Caco-2 (cell line): Measurements from ENCODE around the gene SELENOI. TPM values are rescaled to one million over a fixed set of nuclear protein-coding genes. Genes with fewer than 3 reads are reported as not detected.

Experiments
- BruUV-seq: library from RNA; stranded (reverse); fragments of 400-500 nt; replicated peaks from 2 replicates; lab custom pipeline; 2021; lab: Mats Ljungman, UMichigan
- CTCF ChIA-PET: fragments of 300-600 bp; sonication (Branson Sonifier 250); formaldehyde crosslinking; loops from one replicate; lab custom pipeline; 2022; ENCODE audit warnings: antibody characterized with exemption; lab: Charles Lee
- POLR2A ChIA-PET: fragments of 300-600 bp; sonication (Branson Sonifier 250); formaldehyde crosslinking; loops from one replicate; lab custom pipeline; 2022; ENCODE audit warnings: antibody characterized with exemption; lab: Charles Lee
- DNase-seq, 2 experiments: peaks; one replicate each; pipeline versions ENCODE4 v3.0.0 to v3.0.0-alpha.2; 2020 to 2022
- H3K27me3 ChIP-seq: replicated peaks from 2 replicates; pipeline ENCODE4 v1.6.0; 2011; ENCODE audit warnings: low read length; ENCODE audit not compliant: control insufficient read depth, insufficient read depth
- H3K36me3 ChIP-seq: 2 replicates; pipeline ENCODE4 v1.5.1; 2011; ENCODE audit warnings: low read length; ENCODE audit not compliant: control insufficient read depth, insufficient read depth
- H3K4me1 ChIP-seq: fragments of 250-450 bp; sonication (Bioruptor Pico); 2 replicates; pipeline ENCODE4 v1.5.1; 2020; ENCODE audit warnings: mild to moderate bottlenecking
- H3K4me3 ChIP-seq: 2 replicates; pipeline ENCODE4 v1.5.1; 2011; ENCODE audit warnings: low read depth, mild to moderate bottlenecking, control low read depth, low read length
- H3K9me3 ChIP-seq: fragments of 250-450 bp; sonication (Bioruptor Pico); 2 replicates; pipeline ENCODE4 v1.5.1; 2020; ENCODE audit warnings: mild to moderate bottlenecking, moderate library complexity
- H3K27ac Mint-ChIP-seq: one replicate; pipeline ENCODE4 v1.8.0; 2022; ENCODE audit warnings: mixed read lengths; ENCODE audit not compliant: unreplicated experiment
- H3K27me3 Mint-ChIP-seq: one replicate; pipeline ENCODE4 v1.8.0; 2022; ENCODE audit warnings: mixed read lengths; ENCODE audit not compliant: insufficient read depth, unreplicated experiment
- H3K36me3 Mint-ChIP-seq: one replicate; pipeline ENCODE4 v1.8.0; 2022; ENCODE audit warnings: mild to moderate bottlenecking, mixed read lengths; ENCODE audit not compliant: insufficient read depth, unreplicated experiment
- H3K4me1 Mint-ChIP-seq: one replicate; pipeline ENCODE4 v1.8.0; 2022; ENCODE audit warnings: low read depth, mixed read lengths; ENCODE audit not compliant: unreplicated experiment
- H3K4me3 Mint-ChIP-seq: one replicate; pipeline ENCODE4 v1.8.0; 2022; ENCODE audit warnings: mild to moderate bottlenecking, moderate library complexity, mixed read lengths; ENCODE audit not compliant: unreplicated experiment
- H3K9me3 Mint-ChIP-seq: one replicate; pipeline ENCODE4 v1.8.0; 2022; ENCODE audit warnings: mixed read lengths; ENCODE audit not compliant: unreplicated experiment
- intact Hi-C: fragments of 100-400 bp; cut with micrococcal nuclease; formaldehyde crosslinking; loops from one replicate; pipeline ENCODE4 v1.10.0; 2022; ENCODE audit not compliant: unreplicated experiment
- total RNA-seq: library from RNA; stranded (reverse); gene quantifications from 2 replicates; pipeline ENCODE4 v1.2.3, GENCODE V29; 2022
- TF ChIP-seq, protein P1 (sequence below), 2 experiments: fragments of 200-600 bp in 1 of 2; IDR thresholded peaks; 1 replicate in 1 of 2; 2 replicates in 1 of 2; pipeline versions ENCODE4 v1.5.1 to v1.8.0; 2011 to 2022; ENCODE audit warnings: antibody characterized with exemption in 1 of 2, control low read depth in 1 of 2, inconsistent platforms in 1 of 2, low read depth in 1 of 2, low read length in 1 of 2, mild to moderate bottlenecking in 1 of 2, moderate library complexity in 1 of 2; ENCODE audit not compliant: insufficient read depth in 1 of 2, severe bottlenecking in 1 of 2, unreplicated experiment in 1 of 2

The SELENOI gene
- total RNA-seq, 1 experiment from 2014 or later: 68.9 TPM

DNA sequence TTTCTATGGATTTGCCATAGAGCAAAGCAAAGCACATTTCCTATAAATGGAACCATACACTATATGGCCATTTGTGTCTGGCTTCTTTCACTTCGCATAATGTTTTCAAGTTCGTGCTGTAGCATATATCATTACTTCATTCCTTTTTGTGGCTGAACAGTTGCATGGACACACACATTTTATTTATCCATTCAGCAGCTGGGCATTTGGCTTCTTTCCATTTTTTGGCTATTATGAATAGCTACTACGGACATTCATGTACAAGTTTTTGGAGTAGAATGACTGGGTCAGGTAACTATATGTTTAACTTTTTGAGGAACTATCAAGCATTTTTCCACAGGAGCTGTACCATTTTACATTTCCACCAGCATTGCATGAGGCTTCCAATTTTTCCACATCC lies 10.7 kb upstream of the SELENOI start:
- TF ChIP-seq, protein P1, sequence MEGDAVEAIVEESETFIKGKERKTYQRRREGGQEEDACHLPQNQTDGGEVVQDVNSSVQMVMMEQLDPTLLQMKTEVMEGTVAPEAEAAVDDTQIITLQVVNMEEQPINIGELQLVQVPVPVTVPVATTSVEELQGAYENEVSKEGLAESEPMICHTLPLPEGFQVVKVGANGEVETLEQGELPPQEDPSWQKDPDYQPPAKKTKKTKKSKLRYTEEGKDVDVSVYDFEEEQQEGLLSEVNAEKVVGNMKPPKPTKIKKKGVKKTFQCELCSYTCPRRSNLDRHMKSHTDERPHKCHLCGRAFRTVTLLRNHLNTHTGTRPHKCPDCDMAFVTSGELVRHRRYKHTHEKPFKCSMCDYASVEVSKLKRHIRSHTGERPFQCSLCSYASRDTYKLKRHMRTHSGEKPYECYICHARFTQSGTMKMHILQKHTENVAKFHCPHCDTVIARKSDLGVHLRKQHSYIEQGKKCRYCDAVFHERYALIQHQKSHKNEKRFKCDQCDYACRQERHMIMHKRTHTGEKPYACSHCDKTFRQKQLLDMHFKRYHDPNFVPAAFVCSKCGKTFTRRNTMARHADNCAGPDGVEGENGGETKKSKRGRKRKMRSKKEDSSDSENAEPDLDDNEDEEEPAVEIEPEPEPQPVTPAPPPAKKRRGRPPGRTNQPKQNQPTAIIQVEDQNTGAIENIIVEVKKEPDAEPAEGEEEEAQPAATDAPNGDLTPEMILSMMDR (IDR thresholded peaks at IDR 0.05; ENCODE audit: insufficient read depth in 1 of 2, low read depth in 1 of 2, low read length in 1 of 2, severe bottlenecking in 1 of 2, unreplicated experiment in 1 of 2): no peak
- no peak overlapping the region for H3K4me3 Mint-ChIP-seq
- intact Hi-C loops: no loop called here
- BruUV-seq: no TSS peak
- Histone ChIP-seq H3K4me1 (peaks cover 10% of the 10 kb centered on the region; the same call in 1 of the 2 replicates), H3K9me3 (no peaks in the 10 kb centered on the region), H3K36me3 (no peaks in the 10 kb centered on the region), H3K4me3 (no peak overlapping the region), H3K27me3 (no peaks in the 10 kb centered on the region)
- ChIA-PET POLR2A (no interaction called here), CTCF (no interaction called here)
- H3K36me3 Mint-ChIP-seq: no peaks in the 10 kb centered on the region
- no peaks in the 10 kb centered on the region for H3K27me3 Mint-ChIP-seq
- no peak for DNase-seq
- no peaks in the 10 kb centered on the region for H3K9me3 Mint-ChIP-seq
- H3K27ac Mint-ChIP-seq: no peak overlapping the region
- H3K4me1 Mint-ChIP-seq: peaks cover 22% of the 10 kb centered on the region

DNA sequence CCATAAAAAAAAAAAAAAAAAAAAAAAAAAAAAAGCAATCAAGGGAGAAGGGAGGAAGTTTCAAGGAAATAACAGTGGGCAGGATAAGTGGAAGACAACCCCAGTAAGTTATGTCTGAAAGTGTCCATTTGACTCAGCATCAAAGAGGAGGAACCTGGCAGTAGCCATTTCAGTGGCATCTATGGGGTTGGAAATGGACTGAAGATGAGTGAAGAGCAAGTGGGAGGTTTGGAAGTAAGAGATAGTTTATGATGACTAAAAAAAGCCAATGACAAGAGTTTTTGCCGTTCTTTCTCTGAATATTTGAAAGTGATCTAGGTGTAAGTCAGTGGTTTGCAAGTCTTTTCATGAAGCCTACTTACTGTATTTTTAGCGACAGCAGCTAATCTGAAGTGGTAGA lies 9.2 kb upstream of the SELENOI start:
- Mint-ChIP-seq H3K4me1 (peaks cover 23% of the 10 kb centered on the region), H3K4me3 (no peak overlapping the region), H3K36me3 (no peaks in the 10 kb centered on the region), H3K27me3 (no peaks in the 10 kb centered on the region), H3K9me3 (no peaks in the 10 kb centered on the region), H3K27ac (no peak overlapping the region)
- H3K4me1 ChIP-seq: peaks cover 23% of the 10 kb centered on the region
- DNase-seq: no peak
- H3K27me3 ChIP-seq: no peaks in the 10 kb centered on the region
- ChIA-PET POLR2A (no interaction called here), CTCF (no interaction called here)
- no TSS peak for BruUV-seq
- TF ChIP-seq, protein P1 (IDR thresholded peaks at IDR 0.05; ENCODE audit: insufficient read depth in 1 of 2, low read depth in 1 of 2, low read length in 1 of 2, severe bottlenecking in 1 of 2, unreplicated experiment in 1 of 2): no peak
- no peaks in the 10 kb centered on the region for H3K9me3 ChIP-seq
- no peak overlapping the region for H3K4me3 ChIP-seq
- H3K36me3 ChIP-seq: no peaks in the 10 kb centered on the region
- intact Hi-C loops: no loop called here

DNA sequence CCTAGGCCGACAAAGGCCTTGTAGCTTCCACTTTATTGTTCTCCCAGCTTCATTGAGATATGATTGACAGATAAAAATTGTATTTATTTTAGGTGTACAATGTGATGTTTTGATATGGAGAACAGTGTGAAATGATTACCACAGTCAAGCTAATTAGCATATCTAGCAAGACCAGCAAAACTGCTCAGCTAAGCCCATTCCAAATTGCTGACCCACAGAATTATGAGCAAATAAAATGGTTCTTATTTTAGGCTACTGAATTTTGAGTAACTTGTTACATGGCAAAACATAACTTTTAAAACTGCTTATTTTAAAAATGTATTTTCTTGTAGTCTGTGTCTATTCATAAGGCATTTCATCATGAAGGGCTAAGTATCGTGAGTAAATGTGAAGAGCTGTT lies 8.6 kb upstream of the SELENOI start:
- Mint-ChIP-seq H3K9me3 (no peaks in the 10 kb centered on the region), H3K27ac (no peak overlapping the region), H3K36me3 (no peaks in the 10 kb centered on the region), H3K4me3 (no peak overlapping the region), H3K27me3 (no peaks in the 10 kb centered on the region), H3K4me1 (peaks cover 23% of the 10 kb centered on the region)
- H3K27me3 ChIP-seq: no peaks in the 10 kb centered on the region
- TF ChIP-seq, protein P1 (IDR thresholded peaks at IDR 0.05; ENCODE audit: insufficient read depth in 1 of 2, low read depth in 1 of 2, low read length in 1 of 2, severe bottlenecking in 1 of 2, unreplicated experiment in 1 of 2): no peak
- POLR2A ChIA-PET: no interaction called here
- no peaks in the 10 kb centered on the region for H3K36me3 ChIP-seq
- no TSS peak for BruUV-seq
- CTCF ChIA-PET: no interaction called here
- no peak overlapping the region for H3K4me3 ChIP-seq
- intact Hi-C loops: no loop called here
- H3K9me3 ChIP-seq: no peaks in the 10 kb centered on the region
- H3K4me1 ChIP-seq: peaks cover 23% of the 10 kb centered on the region
- DNase-seq: no peak
